ENCODE data around the gene HSD17B1.
"Not testable (repeated sequence)": the region's sequence is repeated elsewhere in the genome, so short reads cannot be mapped to it uniquely, and the experiment has no call there.

Gene HSD17B1

DNA sequence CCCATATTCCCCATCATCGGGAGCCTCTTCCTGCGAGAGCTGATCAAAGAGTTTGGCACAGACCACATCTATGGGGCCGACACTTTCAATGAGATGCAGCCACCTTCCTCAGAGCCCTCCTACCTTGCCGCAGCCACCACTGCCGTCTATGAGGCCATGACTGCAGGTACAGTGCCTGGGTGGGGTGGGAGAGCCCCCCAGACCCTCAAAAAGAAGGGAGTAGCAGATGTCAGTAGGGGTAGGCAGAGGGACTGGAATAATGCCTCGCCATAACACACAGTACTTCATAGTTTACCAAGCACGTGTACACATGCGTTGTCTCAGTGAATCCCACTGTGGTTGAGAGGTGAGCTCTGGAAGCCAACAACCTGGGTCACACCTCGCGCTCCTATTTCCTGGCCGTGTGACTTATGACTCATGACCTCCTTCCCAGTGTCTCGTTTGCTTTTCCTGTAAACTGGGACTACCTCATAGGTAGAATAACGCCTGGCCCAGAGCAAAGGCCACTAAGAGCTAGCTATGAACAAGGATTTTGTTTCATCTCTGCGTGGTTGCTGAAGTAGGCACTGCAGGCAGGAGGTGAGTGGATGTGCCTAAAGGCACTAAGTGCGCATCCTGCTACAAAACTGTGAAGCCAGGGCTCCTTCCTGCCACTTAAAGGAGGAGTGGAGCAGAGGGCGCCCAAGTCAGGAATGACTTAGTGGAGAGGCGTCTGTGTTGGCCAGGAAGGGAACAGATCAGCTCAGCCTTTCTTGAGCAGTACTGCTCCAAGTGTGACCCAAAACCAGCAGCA lies 11.5 kb upstream of the HSD17B1 start:
- TF ChIP-seq, protein P1, sequence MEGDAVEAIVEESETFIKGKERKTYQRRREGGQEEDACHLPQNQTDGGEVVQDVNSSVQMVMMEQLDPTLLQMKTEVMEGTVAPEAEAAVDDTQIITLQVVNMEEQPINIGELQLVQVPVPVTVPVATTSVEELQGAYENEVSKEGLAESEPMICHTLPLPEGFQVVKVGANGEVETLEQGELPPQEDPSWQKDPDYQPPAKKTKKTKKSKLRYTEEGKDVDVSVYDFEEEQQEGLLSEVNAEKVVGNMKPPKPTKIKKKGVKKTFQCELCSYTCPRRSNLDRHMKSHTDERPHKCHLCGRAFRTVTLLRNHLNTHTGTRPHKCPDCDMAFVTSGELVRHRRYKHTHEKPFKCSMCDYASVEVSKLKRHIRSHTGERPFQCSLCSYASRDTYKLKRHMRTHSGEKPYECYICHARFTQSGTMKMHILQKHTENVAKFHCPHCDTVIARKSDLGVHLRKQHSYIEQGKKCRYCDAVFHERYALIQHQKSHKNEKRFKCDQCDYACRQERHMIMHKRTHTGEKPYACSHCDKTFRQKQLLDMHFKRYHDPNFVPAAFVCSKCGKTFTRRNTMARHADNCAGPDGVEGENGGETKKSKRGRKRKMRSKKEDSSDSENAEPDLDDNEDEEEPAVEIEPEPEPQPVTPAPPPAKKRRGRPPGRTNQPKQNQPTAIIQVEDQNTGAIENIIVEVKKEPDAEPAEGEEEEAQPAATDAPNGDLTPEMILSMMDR (conservative IDR thresholded peaks at IDR 0.05; ENCODE audit: low read depth, low read length): no peak
- Histone ChIP-seq H2AFZ (ENCODE audit: low read depth) (no peak overlapping the region), H3K4me3 (IDR thresholded peaks at IDR 0.05; ENCODE audit: insufficient read depth, low read depth, low read length) (no peak overlapping the region), H3K27me3 (ENCODE audit: insufficient read depth, low read depth) (no peaks in the 10 kb centered on the region), H3K79me2 (ENCODE audit: insufficient read depth, low read depth) (peaks cover 15% of the 10 kb centered on the region; the same call in 1 of the 2 replicates), H3K27ac (no peak overlapping the region), H3K9ac (no peak overlapping the region), H3K4me2 (no peak overlapping the region), H3K4me1 (ENCODE audit: low read depth, poor library complexity, severe bottlenecking) (peaks cover 21% of the 10 kb centered on the region), H4K20me1 (ENCODE audit: insufficient read depth) (no peaks in the 10 kb centered on the region), H3K36me3 (ENCODE audit: insufficient read depth) (no peaks in the 10 kb centered on the region)

DNA sequence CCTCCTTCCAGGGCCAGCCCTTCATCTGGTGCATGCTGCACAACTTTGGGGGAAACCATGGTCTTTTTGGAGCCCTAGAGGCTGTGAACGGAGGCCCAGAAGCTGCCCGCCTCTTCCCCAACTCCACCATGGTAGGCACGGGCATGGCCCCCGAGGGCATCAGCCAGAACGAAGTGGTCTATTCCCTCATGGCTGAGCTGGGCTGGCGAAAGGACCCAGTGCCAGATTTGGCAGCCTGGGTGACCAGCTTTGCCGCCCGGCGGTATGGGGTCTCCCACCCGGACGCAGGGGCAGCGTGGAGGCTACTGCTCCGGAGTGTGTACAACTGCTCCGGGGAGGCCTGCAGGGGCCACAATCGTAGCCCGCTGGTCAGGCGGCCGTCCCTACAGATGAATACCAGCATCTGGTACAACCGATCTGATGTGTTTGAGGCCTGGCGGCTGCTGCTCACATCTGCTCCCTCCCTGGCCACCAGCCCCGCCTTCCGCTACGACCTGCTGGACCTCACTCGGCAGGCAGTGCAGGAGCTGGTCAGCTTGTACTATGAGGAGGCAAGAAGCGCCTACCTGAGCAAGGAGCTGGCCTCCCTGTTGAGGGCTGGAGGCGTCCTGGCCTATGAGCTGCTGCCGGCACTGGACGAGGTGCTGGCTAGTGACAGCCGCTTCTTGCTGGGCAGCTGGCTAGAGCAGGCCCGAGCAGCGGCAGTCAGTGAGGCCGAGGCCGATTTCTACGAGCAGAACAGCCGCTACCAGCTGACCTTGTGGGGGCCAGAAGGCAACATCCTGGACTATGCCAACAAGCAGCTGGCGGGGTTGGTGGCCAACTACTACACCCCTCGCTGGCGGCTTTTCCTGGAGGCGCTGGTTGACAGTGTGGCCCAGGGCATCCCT lies 9.3 kb upstream of the HSD17B1 start:
- Histone ChIP-seq H3K27me3 (ENCODE audit: insufficient read depth, low read depth) (no peaks in the 10 kb centered on the region), H3K4me1 (ENCODE audit: low read depth, poor library complexity, severe bottlenecking) (peaks cover 15% of the 10 kb centered on the region), H4K20me1 (ENCODE audit: insufficient read depth) (no peaks in the 10 kb centered on the region), H3K4me2 (no peak overlapping the region), H3K4me3 (IDR thresholded peaks at IDR 0.05; ENCODE audit: insufficient read depth, low read depth, low read length) (no peak overlapping the region), H3K9ac (no peak overlapping the region), H2AFZ (ENCODE audit: low read depth) (no peak overlapping the region), H3K36me3 (ENCODE audit: insufficient read depth) (no peaks in the 10 kb centered on the region), H3K27ac (no peak overlapping the region), H3K79me2 (ENCODE audit: insufficient read depth, low read depth) (no peaks in the 10 kb centered on the region)
- TF ChIP-seq, protein P1 (conservative IDR thresholded peaks at IDR 0.05; ENCODE audit: low read depth, low read length): no peak

DNA sequence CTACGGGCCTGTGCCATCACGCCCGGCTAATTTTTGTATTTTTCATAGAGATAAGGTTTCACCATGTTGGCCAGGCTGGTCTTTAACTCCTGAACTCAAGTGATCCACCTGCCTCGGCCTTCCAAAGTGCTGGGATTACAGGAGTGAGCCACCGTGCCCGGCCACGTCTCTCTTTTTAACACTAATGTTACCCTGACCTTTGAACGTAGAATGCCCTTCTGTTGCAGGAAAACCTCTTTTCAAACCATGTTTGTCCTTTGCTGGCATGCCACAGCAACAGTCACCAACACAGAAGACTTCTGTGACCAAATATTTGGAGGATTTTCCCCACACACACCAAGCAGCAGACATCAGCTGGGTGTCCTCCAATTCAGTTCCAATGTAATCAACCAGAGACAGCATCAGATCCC lies 7.8 kb upstream of the HSD17B1 start:
- H2AFZ ChIP-seq (ENCODE audit: low read depth): no peak overlapping the region
- peaks cover 24% of the 10 kb centered on the region for H3K4me1 ChIP-seq (ENCODE audit: low read depth, poor library complexity, severe bottlenecking)
- no peak overlapping the region for H3K27ac ChIP-seq
- peaks cover 7% of the 10 kb centered on the region for H3K27me3 ChIP-seq (ENCODE audit: insufficient read depth, low read depth)
- TF ChIP-seq, protein P1 (conservative IDR thresholded peaks at IDR 0.05; ENCODE audit: low read depth, low read length): no peak
- H3K36me3 ChIP-seq (ENCODE audit: insufficient read depth): no peaks in the 10 kb centered on the region
- no peak overlapping the region for H3K4me3 ChIP-seq (IDR thresholded peaks at IDR 0.05; ENCODE audit: insufficient read depth, low read depth, low read length)
- no peaks in the 10 kb centered on the region for H4K20me1 ChIP-seq (ENCODE audit: insufficient read depth)
- H3K4me2 ChIP-seq: no peak overlapping the region
- H3K9ac ChIP-seq: no peak overlapping the region
- H3K79me2 ChIP-seq (ENCODE audit: insufficient read depth, low read depth): no peaks in the 10 kb centered on the region

DNA sequence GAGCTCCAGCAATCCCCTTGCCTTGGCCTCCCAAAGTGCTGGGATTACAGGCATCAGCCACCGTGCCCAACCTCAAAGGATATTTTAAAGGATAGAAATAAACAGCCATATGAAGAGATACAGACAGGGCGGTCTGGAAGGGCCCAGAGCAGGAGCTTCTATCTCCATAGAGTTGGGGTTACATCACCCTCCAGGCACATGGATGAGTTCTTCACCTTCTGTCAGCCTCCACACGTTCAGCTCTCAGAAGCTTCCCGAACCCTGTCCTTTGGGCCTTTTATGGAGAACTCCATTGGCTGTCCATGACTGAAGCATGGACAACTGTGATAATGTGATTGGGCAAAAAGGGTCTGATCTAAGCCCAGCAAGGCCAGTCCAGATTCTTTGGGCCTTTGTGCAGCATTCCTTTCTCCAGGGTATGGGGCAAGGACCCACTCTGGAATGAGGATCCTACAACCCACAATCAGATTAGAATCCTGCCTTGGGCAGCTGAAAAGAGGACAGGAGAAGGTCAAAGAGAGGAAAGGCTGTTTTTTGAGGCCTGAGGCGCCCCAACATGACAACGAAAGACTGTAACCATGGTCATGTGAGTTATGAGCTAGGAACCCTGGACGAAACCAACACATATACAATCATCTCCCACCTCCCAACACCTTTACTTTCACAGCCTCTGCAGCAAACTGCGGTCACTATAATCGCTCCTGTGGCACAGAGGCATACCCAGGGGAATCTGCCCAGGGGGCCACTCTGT lies 6.8 kb upstream of the HSD17B1 start:
- H3K27me3 ChIP-seq (ENCODE audit: insufficient read depth, low read depth); H4K20me1 ChIP-seq (ENCODE audit: insufficient read depth); H3K27ac ChIP-seq; H2AFZ ChIP-seq (ENCODE audit: low read depth); H3K9ac ChIP-seq; H3K36me3 ChIP-seq (ENCODE audit: insufficient read depth); H3K4me2 ChIP-seq; H3K79me2 ChIP-seq (ENCODE audit: insufficient read depth, low read depth); H3K4me3 ChIP-seq (IDR thresholded peaks at IDR 0.05; ENCODE audit: insufficient read depth, low read depth, low read length): not testable (repeated sequence)
- H3K4me1 ChIP-seq (ENCODE audit: low read depth, poor library complexity, severe bottlenecking): peaks cover 24% of the 10 kb centered on the region
